Measurements from ENCODE around the gene TBC1D3B. TPM values are rescaled to one million over a fixed set of nuclear protein-coding genes. Genes with fewer than 3 reads are reported as not detected.
"Not testable (repeated sequence)": the region's sequence is repeated elsewhere in the genome, so short reads cannot be mapped to it uniquely, and the experiment has no call there.

Gene TBC1D3B
- polyA plus RNA-seq, 1 experiment: 2.3 TPM

DNA sequence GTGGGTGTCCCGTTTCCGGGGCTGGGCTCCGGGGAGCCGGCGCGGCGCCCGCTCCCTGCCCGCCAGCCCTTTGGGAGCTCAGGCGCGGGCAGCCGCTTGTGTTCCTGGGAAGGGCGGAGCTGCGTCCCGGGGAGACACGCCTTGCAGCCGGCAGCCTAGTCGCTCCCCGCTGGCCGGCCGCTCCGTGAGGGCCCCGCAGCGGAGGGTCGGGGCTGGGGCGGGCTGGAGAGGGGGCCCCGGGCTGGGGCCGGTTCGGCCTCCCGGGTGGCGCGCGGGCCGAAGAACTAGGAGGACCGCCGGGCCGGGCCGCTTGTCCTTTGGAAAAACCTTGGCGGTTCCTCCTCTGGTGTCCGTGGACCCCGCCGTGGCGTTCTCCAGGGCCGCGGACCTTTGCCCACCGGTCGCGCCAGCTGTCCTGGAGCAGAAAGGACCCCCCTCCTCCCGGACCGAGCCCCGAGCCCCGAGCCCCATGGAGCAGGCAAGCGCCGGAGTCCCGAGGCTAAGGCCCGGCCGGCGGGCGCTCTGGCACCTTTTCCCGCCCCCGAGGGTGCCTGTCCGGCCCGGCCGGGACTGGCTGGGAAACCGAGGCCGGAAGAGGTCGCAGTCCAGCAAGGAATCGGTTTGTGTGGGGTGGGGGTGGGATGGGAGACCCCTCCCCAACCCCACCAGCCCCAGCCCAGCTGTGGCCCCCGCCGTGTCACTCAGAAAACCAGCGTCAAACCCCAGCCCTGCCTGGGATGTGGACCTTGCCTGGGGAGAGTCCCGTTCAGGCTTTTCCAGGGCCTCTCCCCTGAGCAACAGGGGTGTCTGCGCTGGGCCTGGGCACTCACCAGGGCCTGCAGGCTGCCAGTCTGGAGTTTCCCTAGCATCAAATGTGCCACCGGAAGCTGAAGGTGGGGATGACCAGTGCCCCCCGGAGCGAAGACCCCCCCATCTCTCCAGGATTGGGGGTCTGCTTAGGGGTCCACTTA, 6.8 kb upstream of the TBC1D3B start:
- TF ChIP-seq, protein P1, sequence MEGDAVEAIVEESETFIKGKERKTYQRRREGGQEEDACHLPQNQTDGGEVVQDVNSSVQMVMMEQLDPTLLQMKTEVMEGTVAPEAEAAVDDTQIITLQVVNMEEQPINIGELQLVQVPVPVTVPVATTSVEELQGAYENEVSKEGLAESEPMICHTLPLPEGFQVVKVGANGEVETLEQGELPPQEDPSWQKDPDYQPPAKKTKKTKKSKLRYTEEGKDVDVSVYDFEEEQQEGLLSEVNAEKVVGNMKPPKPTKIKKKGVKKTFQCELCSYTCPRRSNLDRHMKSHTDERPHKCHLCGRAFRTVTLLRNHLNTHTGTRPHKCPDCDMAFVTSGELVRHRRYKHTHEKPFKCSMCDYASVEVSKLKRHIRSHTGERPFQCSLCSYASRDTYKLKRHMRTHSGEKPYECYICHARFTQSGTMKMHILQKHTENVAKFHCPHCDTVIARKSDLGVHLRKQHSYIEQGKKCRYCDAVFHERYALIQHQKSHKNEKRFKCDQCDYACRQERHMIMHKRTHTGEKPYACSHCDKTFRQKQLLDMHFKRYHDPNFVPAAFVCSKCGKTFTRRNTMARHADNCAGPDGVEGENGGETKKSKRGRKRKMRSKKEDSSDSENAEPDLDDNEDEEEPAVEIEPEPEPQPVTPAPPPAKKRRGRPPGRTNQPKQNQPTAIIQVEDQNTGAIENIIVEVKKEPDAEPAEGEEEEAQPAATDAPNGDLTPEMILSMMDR (IDR thresholded peaks at IDR 0.05; ENCODE audit: insufficient read depth, low read depth, low read length): no peak
- no peak for DNase-seq (ENCODE audit: low read depth)
- ChIA-PET POLR2A (interaction anchor here (1.0 kb wide), 1 partner anchor 9 kb away, joined by 3 read pairs; no protein-coding TSS in a partner anchor), CTCF (no interaction called here)
- no peaks in the 10 kb centered on the region for H3K36me3 ChIP-seq (ENCODE audit: control insufficient read depth, insufficient read depth, low read length)
- H3K4me3 ChIP-seq (ENCODE audit: low read depth, low read length): peak overlapping the region; percentile 62
- H3K27me3 ChIP-seq (ENCODE audit: control insufficient read depth, insufficient read depth, low read length): no peaks in the 10 kb centered on the region; the same call in 1 of the 2 replicates

DNA sequence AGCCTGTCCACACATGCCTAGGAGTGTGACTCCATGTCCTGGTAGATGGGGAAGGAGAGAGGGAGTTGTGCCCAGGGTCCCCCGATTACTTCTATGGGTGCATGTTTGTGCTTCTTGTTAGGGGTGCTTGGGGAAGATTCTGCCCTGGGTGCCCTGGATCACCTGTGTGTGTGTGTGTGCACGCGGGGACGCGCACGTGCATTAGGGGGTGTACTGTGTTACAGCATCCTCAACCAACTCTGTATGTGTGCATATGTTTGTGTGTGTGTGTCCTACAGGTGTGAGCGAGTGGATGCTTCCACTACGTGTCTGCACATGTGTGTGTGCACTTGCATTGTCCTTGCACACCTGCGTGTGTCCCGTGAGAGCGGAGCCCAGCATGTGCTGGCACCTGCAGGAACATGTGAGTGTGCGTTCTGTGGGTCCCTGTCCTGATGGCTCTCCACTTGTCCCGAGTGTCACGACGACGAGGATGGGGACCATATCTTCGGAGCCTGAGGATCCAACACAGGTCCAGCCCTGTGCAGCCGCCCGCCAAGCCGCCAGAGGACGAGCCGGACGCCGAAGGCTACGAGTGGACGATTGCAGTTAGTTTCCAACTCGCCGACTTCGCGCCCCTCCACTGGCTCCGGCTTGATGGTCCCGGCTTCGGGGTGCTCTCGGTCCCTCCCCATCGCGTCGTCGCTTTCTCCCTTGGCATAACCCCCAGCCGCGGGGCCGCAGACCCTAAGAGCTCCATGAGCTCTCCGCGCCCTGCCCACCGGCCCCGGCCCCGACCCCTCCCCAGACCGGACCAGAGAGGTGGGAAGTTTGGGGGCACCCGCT, 6.0 kb upstream of the TBC1D3B start:
- ChIA-PET POLR2A (interaction anchor here (1.0 kb wide), 1 partner anchor 10 kb away, joined by 3 read pairs; no protein-coding TSS in a partner anchor), CTCF (no interaction called here)
- no peak for DNase-seq (ENCODE audit: low read depth)
- H3K27me3 ChIP-seq (ENCODE audit: control insufficient read depth, insufficient read depth, low read length): no peaks in the 10 kb centered on the region; the same call in 1 of the 2 replicates
- peak overlapping the region; percentile 62 for H3K4me3 ChIP-seq (ENCODE audit: low read depth, low read length)
- no peaks in the 10 kb centered on the region for H3K36me3 ChIP-seq (ENCODE audit: control insufficient read depth, insufficient read depth, low read length)
- TF ChIP-seq, protein P1 (IDR thresholded peaks at IDR 0.05; ENCODE audit: insufficient read depth, low read depth, low read length): no peak

DNA sequence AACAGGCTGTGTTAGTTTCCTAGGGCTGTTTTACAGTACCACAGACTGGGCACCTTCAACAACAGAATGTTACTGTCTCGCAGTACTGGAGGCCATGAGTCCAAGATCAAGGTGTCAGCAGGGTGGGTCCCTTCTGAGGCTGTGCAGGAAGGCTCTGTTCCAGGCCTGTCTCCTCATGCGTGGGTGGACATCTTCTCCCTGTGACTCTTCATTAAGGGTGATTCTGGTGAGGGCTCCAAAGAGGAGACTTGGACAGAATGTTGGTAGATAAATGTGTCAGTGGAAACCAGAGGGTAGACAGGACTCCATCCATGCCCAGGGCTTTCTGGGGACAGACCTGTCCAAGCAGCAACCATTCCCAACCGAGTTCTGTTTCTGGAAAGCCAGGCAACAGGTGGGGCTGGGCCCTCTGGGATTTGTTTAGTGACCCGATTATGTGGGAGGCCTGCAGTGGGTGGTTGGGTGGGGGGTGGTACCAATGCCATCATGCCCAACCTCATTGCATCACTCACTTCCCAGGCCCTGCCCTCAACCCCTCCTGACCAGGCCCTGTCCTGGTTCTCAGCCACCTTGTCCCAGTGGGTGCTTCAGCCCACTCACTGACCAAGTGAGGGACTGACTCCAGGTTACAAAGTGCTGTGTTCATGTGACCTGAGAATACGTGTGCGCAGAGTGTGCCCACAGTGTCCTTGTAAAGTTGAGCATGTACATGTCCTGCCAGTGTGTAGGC, 5.2 kb upstream of the TBC1D3B start:
- POLR2A ChIA-PET; H3K4me3 ChIP-seq (ENCODE audit: low read depth, low read length); H3K36me3 ChIP-seq (ENCODE audit: control insufficient read depth, insufficient read depth, low read length); DNase-seq (ENCODE audit: low read depth); H3K27me3 ChIP-seq (ENCODE audit: control insufficient read depth, insufficient read depth, low read length); CTCF ChIA-PET: not testable (repeated sequence)

- H3K36me3 ChIP-seq (ENCODE audit: control insufficient read depth, insufficient read depth, low read length); H3K4me3 ChIP-seq (ENCODE audit: low read depth, low read length); DNase-seq (ENCODE audit: low read depth); CTCF ChIA-PET; H3K27me3 ChIP-seq (ENCODE audit: control insufficient read depth, insufficient read depth, low read length); POLR2A ChIA-PET: not testable (repeated sequence)
Observed at GRCh38 chr17:36168836-36169235, 7.6 kb downstream of the TBC1D3B start.

DNA sequence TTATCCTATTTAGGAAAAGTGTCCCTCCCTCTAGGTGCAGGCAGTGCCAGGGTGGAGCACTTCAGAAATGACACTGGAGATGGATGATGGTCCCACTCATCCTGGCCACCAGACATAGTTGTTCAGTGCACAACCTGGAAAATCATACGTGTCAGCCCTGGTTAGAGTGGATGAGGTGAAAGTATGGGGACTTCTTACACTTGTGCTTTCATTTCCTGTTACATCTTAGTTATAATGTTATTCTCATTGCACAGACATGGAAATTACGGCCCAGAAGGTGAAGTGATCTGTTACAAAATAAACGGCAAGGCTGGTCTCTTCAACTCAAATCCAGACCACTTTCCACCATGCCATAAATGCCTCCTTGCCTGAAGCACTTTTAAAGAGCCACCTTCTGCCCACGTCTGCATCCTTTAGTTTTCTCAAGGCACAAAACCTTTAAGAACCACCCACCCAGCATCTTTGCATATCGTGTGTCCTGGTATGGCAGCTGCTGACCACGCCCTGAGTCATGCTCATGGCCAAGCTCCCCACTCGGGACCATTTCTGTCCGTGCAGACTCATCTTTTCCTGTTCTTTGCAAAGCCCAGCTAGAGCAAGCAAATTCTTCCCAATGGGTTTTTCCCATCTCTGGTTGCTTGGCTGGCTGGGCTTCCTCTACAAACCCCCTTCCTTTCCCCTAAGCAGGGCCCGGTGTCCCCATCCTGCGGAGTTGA, 22.4 kb downstream of the TBC1D3B start:
- POLR2A ChIA-PET: no interaction called here
- Histone ChIP-seq H3K4me3 (ENCODE audit: low read depth, low read length) (no peak overlapping the region), H3K27me3 (ENCODE audit: control insufficient read depth, insufficient read depth, low read length) (no peaks in the 10 kb centered on the region), H3K36me3 (ENCODE audit: control insufficient read depth, insufficient read depth, low read length) (no peaks in the 10 kb centered on the region)
- no peak for DNase-seq (ENCODE audit: low read depth)
- CTCF ChIA-PET: interaction anchor here (1.0 kb wide), 1 partner anchor 329 kb away, joined by 3 read pairs; no protein-coding TSS in a partner anchor
- TF ChIP-seq, protein P1 (IDR thresholded peaks at IDR 0.05; ENCODE audit: insufficient read depth, low read depth, low read length): no peak
